GM19240 (cell line): Measurements from ENCODE around the gene CPEB4.

Experiments
- DNase-seq: peaks from one replicate; pipeline ENCODE4 v3.0.0; 2011; ENCODE audit warnings: low spot score; ENCODE audit not compliant: insufficient read length

CPEB4 gene

GRCh38 chr5:173911623-173912022 is 23.5 kb downstream of the CPEB4 start:
- no peak for DNase-seq

GRCh38 chr5:173913686-173914321 is 25.7 kb downstream of the CPEB4 start:
- no peak for DNase-seq

- DNase-seq, result no peak
These were observed 27.3 kb downstream of the CPEB4 start for GRCh38 chr5:173915310-173916014.

- no peak for DNase-seq
These were observed 28.1 kb downstream of the CPEB4 start for GRCh38 chr5:173916233-173916632.

- peak; percentile 20 for DNase-seq
These were observed 29.9 kb downstream of the CPEB4 start for GRCh38 chr5:173917788-173918786.

GRCh38 chr5:173919443-173919842 is 31.3 kb downstream of the CPEB4 start:
- no peak for DNase-seq

GRCh38 chr5:173920024-173920753 is 32.0 kb downstream of the CPEB4 start:
- DNase-seq, result no peak

GRCh38 chr5:173920866-173921555 is 32.9 kb downstream of the CPEB4 start:
- DNase-seq, result no peak

- DNase-seq, result no peak
These were observed 34.4 kb downstream of the CPEB4 start for GRCh38 chr5:173922527-173922926.

- no peak for DNase-seq
These were observed 35.3 kb downstream of the CPEB4 start for GRCh38 chr5:173923218-173924095.

- DNase-seq, result no peak
These were observed 36.8 kb downstream of the CPEB4 start for GRCh38 chr5:173924899-173925298.

GRCh38 chr5:173925449-173926071 is 37.4 kb downstream of the CPEB4 start:
- DNase-seq, result no peak

- no peak for DNase-seq
These were observed 38.2 kb downstream of the CPEB4 start for GRCh38 chr5:173926359-173926758.

GRCh38 chr5:173928871-173929574 is 40.9 kb downstream of the CPEB4 start:
- DNase-seq, result no peak

- DNase-seq, result no peak
These were observed 44.6 kb downstream of the CPEB4 start for GRCh38 chr5:173932695-173933139.

- no peak for DNase-seq
These were observed 45.8 kb downstream of the CPEB4 start for GRCh38 chr5:173933901-173934300.

- no peak for DNase-seq
These were observed 47.2 kb downstream of the CPEB4 start for GRCh38 chr5:173935396-173935795.

GRCh38 chr5:173940269-173940668 is 52.1 kb downstream of the CPEB4 start:
- no peak for DNase-seq
